Upper lobe of right lung (tissue), 1 donor: ENCODE data around the gene TMEM220. TPM values are rescaled to one million over a fixed set of nuclear protein-coding genes. Genes with fewer than 3 reads are reported as not detected.
A peak's percentile ranks its signal among the peaks of the same experiment; 100 is the strongest.

Source experiments
- ATAC-seq: fragments of 200-7000 bp; cut with Tn5 transposase; one replicate; pipeline ENCODE4 v1.9.1; 2020; ENCODE audit warnings: mild to moderate bottlenecking, moderate library complexity
- DNase-seq: peaks from one replicate; pipeline ENCODE4 v3.0.0-alpha.2; 2020
- H3K27ac ChIP-seq: fragments of 200-600 bp; one replicate; pipeline ENCODE4 v1.8.0; 2022
- H3K27me3 ChIP-seq: fragments of 200-600 bp; one replicate; pipeline ENCODE4 v1.8.0; 2022; ENCODE audit warnings: mild to moderate bottlenecking
- H3K36me3 ChIP-seq: fragments of 200-600 bp; one replicate; pipeline ENCODE4 v1.8.0; 2022
- H3K4me1 ChIP-seq: fragments of 200-600 bp; one replicate; pipeline ENCODE4 v1.8.0; 2022
- H3K4me3 ChIP-seq: fragments of 200-600 bp; one replicate; pipeline ENCODE4 v1.8.0; 2022; ENCODE audit warnings: mild to moderate bottlenecking
- H3K9me3 ChIP-seq: fragments of 200-600 bp; one replicate; pipeline ENCODE4 v1.8.0; 2022
- intact Hi-C: fragments of 100-400 bp; cut with DNase I; formaldehyde crosslinking; loops from one replicate; pipeline ENCODE4 v1.11.0; 2022
- long read RNA-seq: library from polyadenylated mRNA; unstranded; transcript quantifications from one replicate; pipeline ENCODE4 v2.0.0, GENCODE V29; 2021
- total RNA-seq: library from RNA; stranded (reverse); fragmentation: NEBNext Ultra II Directional; extraction: Animal tissue kit (Norgen Biotek cat#: 25700); gene quantifications from one replicate; pipeline ENCODE4 v1.2.1, GENCODE V29; 2021
- TF ChIP-seq, protein P1 (sequence below): fragments of 200-600 bp; IDR thresholded peaks from one replicate; pipeline ENCODE4 v1.8.0; 2022; ENCODE audit warnings: antibody characterized with exemption
- donor health status: DM: no; HTN: yes; CAD: no; lungs with severe emphysema.

TMEM220 gene
- 10.5 TPM for total RNA-seq
- long read RNA-seq, transcript TMEM220-201 (6 exons, 3,106 nt), result major isoform, 8 of 16 reads
- long read RNA-seq, partial matches to known transcripts, result 0 of 16 reads
- long read RNA-seq, other reads (novel, unspliced or antisense), result 7 of 16 reads

DNA sequence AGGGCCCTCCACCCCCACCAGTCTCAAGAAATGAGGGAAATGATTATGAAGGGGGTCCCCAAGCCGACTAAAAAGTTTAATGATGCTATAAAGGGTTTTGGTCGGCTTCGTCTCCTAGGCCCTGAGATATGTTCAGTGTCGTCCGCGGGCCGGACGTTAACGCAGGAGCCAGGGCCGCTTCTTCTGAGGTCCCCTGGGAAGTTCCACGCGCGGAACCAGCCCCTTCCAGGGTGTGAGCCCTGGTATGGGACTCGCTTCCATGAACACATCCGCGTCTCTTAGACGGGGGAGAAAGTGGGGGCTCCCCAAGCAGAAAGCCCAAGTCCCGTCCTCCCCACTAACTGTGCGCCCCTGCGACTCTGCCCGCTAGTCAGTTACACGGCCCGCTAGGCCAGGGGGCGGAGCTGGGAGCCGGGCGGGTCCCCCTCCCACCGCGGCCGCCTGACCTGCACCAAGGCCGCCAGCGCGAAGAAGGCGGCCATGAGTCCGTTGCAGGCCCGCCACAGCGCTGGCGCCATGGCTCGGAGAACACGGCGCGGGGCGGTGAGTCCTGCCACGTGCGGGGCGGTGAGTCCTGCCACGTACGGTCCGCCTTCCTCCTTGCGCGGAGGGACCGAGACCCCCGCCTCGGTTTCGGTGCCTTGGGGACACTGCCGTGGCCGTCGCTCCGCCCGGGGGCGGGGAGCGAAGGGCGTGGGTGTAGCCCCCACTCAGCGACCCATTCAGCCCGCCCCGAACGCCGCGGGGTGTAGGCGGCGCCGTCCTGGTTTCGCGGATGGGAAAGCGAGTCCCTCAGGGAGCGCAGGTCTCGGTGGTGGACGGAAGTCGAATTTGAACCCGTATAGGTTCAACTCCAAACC is at the start of gene TMEM220:
TMEM220 (minus strand) TSS at position 690 of the 860 bp plus-strand sequence; CDS start at position 518, 172 bp downstream.
- intact Hi-C loops, result loop anchor here (10.0 kb wide), 1 partner anchor 115 kb away; no protein-coding TSS in a partner anchor
- ATAC-seq (peak; percentile 97), DNase-seq (peak; percentile 92)

DNA sequence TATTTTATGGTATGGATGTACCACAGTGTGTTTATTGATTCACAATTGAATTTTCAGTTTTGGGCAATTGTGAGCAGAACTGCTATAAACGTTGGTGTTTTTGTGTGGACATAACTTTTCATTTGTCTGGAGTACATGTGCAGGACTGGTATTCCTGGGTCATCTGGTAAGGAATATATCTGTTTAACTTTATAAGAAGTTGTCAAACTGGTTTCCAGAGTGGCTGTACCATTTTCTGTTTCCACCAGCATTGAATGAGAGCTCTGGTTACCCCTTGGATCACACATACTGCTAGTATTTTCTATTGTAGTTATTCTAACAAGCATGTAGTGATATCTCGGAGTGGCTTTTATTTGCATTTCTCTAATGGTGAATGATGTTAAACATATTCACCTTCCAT is 49.8 kb upstream of the TMEM220 start:
- H3K36me3 ChIP-seq, result no peaks in the 10 kb centered on the region
- H3K27me3 ChIP-seq, result no peaks in the 10 kb centered on the region
- intact Hi-C loops, result no loop called here
- no peak overlapping the region for H3K4me3 ChIP-seq
- TF ChIP-seq, protein P1, sequence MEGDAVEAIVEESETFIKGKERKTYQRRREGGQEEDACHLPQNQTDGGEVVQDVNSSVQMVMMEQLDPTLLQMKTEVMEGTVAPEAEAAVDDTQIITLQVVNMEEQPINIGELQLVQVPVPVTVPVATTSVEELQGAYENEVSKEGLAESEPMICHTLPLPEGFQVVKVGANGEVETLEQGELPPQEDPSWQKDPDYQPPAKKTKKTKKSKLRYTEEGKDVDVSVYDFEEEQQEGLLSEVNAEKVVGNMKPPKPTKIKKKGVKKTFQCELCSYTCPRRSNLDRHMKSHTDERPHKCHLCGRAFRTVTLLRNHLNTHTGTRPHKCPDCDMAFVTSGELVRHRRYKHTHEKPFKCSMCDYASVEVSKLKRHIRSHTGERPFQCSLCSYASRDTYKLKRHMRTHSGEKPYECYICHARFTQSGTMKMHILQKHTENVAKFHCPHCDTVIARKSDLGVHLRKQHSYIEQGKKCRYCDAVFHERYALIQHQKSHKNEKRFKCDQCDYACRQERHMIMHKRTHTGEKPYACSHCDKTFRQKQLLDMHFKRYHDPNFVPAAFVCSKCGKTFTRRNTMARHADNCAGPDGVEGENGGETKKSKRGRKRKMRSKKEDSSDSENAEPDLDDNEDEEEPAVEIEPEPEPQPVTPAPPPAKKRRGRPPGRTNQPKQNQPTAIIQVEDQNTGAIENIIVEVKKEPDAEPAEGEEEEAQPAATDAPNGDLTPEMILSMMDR, result no peak
- H3K4me1 ChIP-seq, result no peaks in the 10 kb centered on the region
- DNase-seq (no peak), ATAC-seq (no peak)
- H3K27ac ChIP-seq, result no peak overlapping the region
- no peaks in the 10 kb centered on the region for H3K9me3 ChIP-seq

More for the DNA sequence above, at the start of gene TMEM220:
- H3K4me1 ChIP-seq, result no peaks in the 10 kb centered on the region
- TF ChIP-seq, protein P1, result no peak
- no peaks in the 10 kb centered on the region for H3K27me3 ChIP-seq
- no peaks in the 10 kb centered on the region for H3K9me3 ChIP-seq
- peak within 1 kb of the TSS; percentile 90 for H3K27ac ChIP-seq
- peaks cover 7% of the 10 kb centered on the region for H3K36me3 ChIP-seq
- peak within 1 kb of the TSS; percentile 73 for H3K4me3 ChIP-seq

DNA sequence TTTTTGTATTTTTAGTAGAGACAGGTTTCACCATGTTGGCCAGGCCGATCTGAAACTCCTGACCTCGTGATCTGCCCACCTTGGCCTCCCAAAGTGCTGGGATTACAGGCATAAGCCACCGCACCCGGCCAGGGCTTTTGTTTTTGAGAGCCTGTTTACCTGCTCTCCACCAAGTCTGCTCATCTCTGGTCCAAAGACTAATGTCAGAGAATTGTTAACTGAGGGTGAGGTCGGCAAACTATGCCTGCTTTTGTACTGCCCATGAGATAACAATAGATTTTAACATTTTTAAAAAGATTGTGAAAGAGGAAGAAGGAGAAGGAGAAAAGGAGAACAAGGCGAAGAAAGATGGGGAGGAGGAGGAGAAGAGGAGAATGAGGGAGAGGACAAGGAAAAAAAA is 48.1 kb upstream of the TMEM220 start:
- Histone ChIP-seq H3K36me3 (no peaks in the 10 kb centered on the region), H3K4me1 (no peaks in the 10 kb centered on the region), H3K9me3 (no peaks in the 10 kb centered on the region), H3K27me3 (no peaks in the 10 kb centered on the region), H3K27ac (no peak overlapping the region), H3K4me3 (no peak overlapping the region)
- TF ChIP-seq, protein P1, result no peak
- intact Hi-C loops, result no loop called here
- no peak for ATAC-seq
- no peak for DNase-seq

DNA sequence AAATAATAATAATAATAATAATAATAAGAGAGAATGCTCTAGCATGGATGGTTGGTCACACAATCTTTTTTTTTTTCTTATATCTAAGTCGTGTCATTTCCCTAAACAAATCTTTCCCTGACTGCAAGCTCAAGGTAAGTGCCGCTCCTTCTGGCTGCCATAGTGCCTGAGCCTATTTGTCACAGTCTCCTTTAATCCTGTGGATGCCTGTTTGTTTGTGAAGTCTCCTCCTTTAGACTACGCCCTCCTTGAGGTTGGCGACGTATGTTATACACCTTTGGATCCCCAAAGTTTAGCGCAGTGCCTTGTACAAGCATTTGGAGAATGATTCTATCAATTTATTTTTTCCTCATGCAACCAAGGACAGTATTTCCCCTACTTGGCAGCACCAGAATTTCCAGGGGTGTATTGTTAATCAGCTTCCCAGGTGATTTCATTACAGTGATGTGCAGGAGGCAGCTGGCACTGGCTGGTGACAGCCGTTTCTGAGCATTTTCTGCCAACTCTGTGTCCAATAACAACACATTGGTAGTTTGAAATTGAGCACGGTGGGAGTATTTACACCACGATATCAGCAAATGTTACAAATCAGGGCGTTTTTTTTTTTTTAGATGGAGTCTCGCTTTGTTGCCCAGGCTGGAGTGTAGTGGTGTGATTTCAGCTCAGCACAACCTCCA is 47.4 kb upstream of the TMEM220 start:
- intact Hi-C loops, result no loop called here
- Histone ChIP-seq H3K27me3 (no peaks in the 10 kb centered on the region), H3K4me1 (no peaks in the 10 kb centered on the region), H3K27ac (no peak overlapping the region), H3K36me3 (no peaks in the 10 kb centered on the region), H3K9me3 (no peaks in the 10 kb centered on the region), H3K4me3 (no peak overlapping the region)
- no peak for ATAC-seq
- TF ChIP-seq, protein P1, result no peak
- DNase-seq, result no peak

DNA sequence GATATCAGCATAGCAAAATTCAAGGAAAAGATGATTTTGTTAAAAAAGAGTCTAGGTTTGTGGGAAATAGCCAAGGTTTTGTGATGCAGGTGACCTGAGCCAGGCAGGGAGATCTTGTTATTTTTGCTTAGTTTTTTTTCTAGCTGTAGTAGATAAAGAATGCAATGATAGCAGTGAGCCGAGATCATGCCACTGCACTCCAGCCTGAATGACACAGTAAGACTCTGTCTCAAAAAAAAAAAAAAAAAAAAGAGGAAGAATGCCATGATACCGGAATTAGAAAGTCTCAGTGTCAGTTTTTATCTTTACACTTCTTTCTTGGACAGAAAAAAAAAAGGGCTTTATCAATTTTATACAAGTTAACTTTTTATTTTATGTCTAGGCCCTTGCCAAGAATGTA is 46.6 kb upstream of the TMEM220 start:
- Histone ChIP-seq H3K27ac (no peak overlapping the region), H3K9me3 (no peaks in the 10 kb centered on the region), H3K27me3 (no peaks in the 10 kb centered on the region), H3K36me3 (no peaks in the 10 kb centered on the region), H3K4me3 (no peak overlapping the region), H3K4me1 (no peaks in the 10 kb centered on the region)
- ATAC-seq (no peak), DNase-seq (no peak)
- intact Hi-C loops, result no loop called here
- TF ChIP-seq, protein P1, result no peak
